HG02870 (cell line): ENCODE measurements around the gene ANXA4.

Experiments used
- ATAC-seq: cut with Tn5 transposase; IDR thresholded peaks from one replicate; pipeline ENCODE4 v1.9.1; 2021; ENCODE audit warnings: mild to moderate bottlenecking, moderate library complexity; ENCODE audit not compliant: unreplicated experiment

ANXA4 gene

GRCh38 chr2:69741575-69742321 is at the start of gene ANXA4:
Gene ANXA4 (plus strand): TSS chr2:69742134. CDS start chr2:69781566, 39,432 bp downstream.
- peak; percentile 85 for ATAC-seq

- no peak for ATAC-seq
Measured at GRCh38 chr2:69692424-69692823, 49.5 kb upstream of the ANXA4 start.

GRCh38 chr2:69693059-69693774 is 48.7 kb upstream of the ANXA4 start:
- ATAC-seq = no peak

GRCh38 chr2:69693775-69694450 is 48.0 kb upstream of the ANXA4 start:
- ATAC-seq = no peak

GRCh38 chr2:69694894-69695849 is 46.8 kb upstream of the ANXA4 start:
- ATAC-seq = no peak

GRCh38 chr2:69695850-69696216 is 46.1 kb upstream of the ANXA4 start:
- ATAC-seq = no peak

GRCh38 chr2:69700381-69700780 is 41.6 kb upstream of the ANXA4 start:
- no peak for ATAC-seq

GRCh38 chr2:69701100-69701945 is 40.6 kb upstream of the ANXA4 start:
- no peak for ATAC-seq

GRCh38 chr2:69703189-69703588 is 38.7 kb upstream of the ANXA4 start:
- ATAC-seq = no peak

GRCh38 chr2:69704446-69704845 is 37.5 kb upstream of the ANXA4 start:
- ATAC-seq = no peak

GRCh38 chr2:69709290-69709689 is 32.6 kb upstream of the ANXA4 start:
- ATAC-seq = no peak

- no peak for ATAC-seq
Measured at GRCh38 chr2:69711971-69712370, 30.0 kb upstream of the ANXA4 start.

- ATAC-seq = no peak
Measured at GRCh38 chr2:69714024-69714423, 27.9 kb upstream of the ANXA4 start.

GRCh38 chr2:69714539-69715220 is 27.3 kb upstream of the ANXA4 start:
- ATAC-seq = peak; percentile 86

- ATAC-seq = no peak
Measured at GRCh38 chr2:69715964-69716363, 26.0 kb upstream of the ANXA4 start.

GRCh38 chr2:69716555-69717120 is 25.3 kb upstream of the ANXA4 start:
- no peak for ATAC-seq

GRCh38 chr2:69717186-69717585 is 24.7 kb upstream of the ANXA4 start:
- ATAC-seq = no peak

GRCh38 chr2:69717861-69718273 is 24.1 kb upstream of the ANXA4 start:
- no peak for ATAC-seq
